HepG2 (cell line): Measurements from ENCODE around the gene C2. TPM values are rescaled to one million over a fixed set of nuclear protein-coding genes. Genes with fewer than 3 reads are reported as not detected.

Source experiments
- AKAP8 ChIP-seq: sonication (generic); formaldehyde crosslinking; IDR thresholded peaks from 2 replicates; pipeline ENCODE4 v1.5.1; 2020; ENCODE audit warnings: mild to moderate bottlenecking, missing genetic modification reagents
- ARHGAP35 ChIP-seq: sonication (generic); formaldehyde crosslinking; IDR thresholded peaks from 2 replicates; pipeline ENCODE4 v1.9.0; 2022; ENCODE audit warnings: mild to moderate bottlenecking, inconsistent platforms, moderate library complexity, missing genetic modification reagents, borderline replicate concordance
- ARID4A ChIP-seq: sonication (generic); formaldehyde crosslinking; IDR thresholded peaks from 2 replicates; pipeline ENCODE4 v1.5.0; 2020; ENCODE audit warnings: mild to moderate bottlenecking, missing genetic modification reagents, borderline replicate concordance
- ATF7-NPFF ChIP-seq: sonication (generic); formaldehyde crosslinking; IDR thresholded peaks from 2 replicates; pipeline ENCODE4 v1.8.1; 2023; ENCODE audit warnings: mild to moderate bottlenecking, low read depth, missing genetic modification reagents, moderate library complexity
- BCL3 ChIP-seq: sonication (generic); formaldehyde crosslinking; IDR thresholded peaks from 2 replicates; pipeline ENCODE4 v1.5.1; 2020; ENCODE audit warnings: mild to moderate bottlenecking, missing genetic modification reagents, moderate library complexity
- ERF ChIP-seq: IDR thresholded peaks from 2 replicates; pipeline ENCODE4 v1.6.1; 2018; ENCODE audit warnings: missing biosample characterization, missing genetic modification reagents
- FOXM1 ChIP-seq: sonication (generic); formaldehyde crosslinking; IDR thresholded peaks from 2 replicates; pipeline ENCODE4 v1.5.0; 2020; ENCODE audit warnings: missing genetic modification reagents
- MAFK ChIP-seq, 2 experiments: IDR thresholded peaks in 1 of 2; conservative IDR thresholded peaks in 1 of 2; 2 replicates each; pipeline ENCODE4 v1.6.1; 2011; ENCODE audit warnings: improper control_type of control experiment in 2 of 2, low read length in 2 of 2
- MNT ChIP-seq: fragments of 450-650 bp; IDR thresholded peaks from 2 replicates; pipeline ENCODE4 v1.6.1; 2016
- NFE2L1 ChIP-seq: sonication (generic); formaldehyde crosslinking; IDR thresholded peaks from 2 replicates; pipeline ENCODE4 v1.4.0; 2020; ENCODE audit warnings: missing genetic modification reagents, mild to moderate bottlenecking, borderline replicate concordance
- PRDM4 ChIP-seq: sonication (generic); formaldehyde crosslinking; IDR thresholded peaks from 2 replicates; pipeline ENCODE4 v1.9.0; 2021; ENCODE audit warnings: missing genetic modification reagents, borderline replicate concordance
- SMAD9 ChIP-seq: sonication (generic); formaldehyde crosslinking; IDR thresholded peaks from 2 replicates; pipeline ENCODE4 v1.5.1; 2020; ENCODE audit warnings: mild to moderate bottlenecking, missing genetic modification reagents
- SRY ChIP-seq: sonication (generic); formaldehyde crosslinking; IDR thresholded peaks from 2 replicates; pipeline ENCODE4 v1.8.0; 2022; ENCODE audit warnings: mild to moderate bottlenecking, missing genetic modification reagents
- ZFP37 ChIP-seq: sonication (generic); formaldehyde crosslinking; IDR thresholded peaks from 2 replicates; pipeline ENCODE4 v1.4.0; 2020; ENCODE audit warnings: missing genetic modification reagents, borderline replicate concordance
- ZFP82 ChIP-seq: sonication (generic); formaldehyde crosslinking; IDR thresholded peaks from 2 replicates; pipeline ENCODE4 v1.5.1; 2020; ENCODE audit warnings: mild to moderate bottlenecking, missing genetic modification reagents, borderline replicate concordance
- ZNF235 ChIP-seq: sonication (generic); formaldehyde crosslinking; IDR thresholded peaks from 2 replicates; pipeline ENCODE4 v1.8.1; 2023; ENCODE audit warnings: mild to moderate bottlenecking, missing genetic modification reagents, borderline replicate concordance
- ZNF530 ChIP-seq: sonication (generic); formaldehyde crosslinking; IDR thresholded peaks from 2 replicates; pipeline ENCODE4 v1.5.0; 2020; ENCODE audit warnings: low read depth, mild to moderate bottlenecking, missing genetic modification reagents
- ZNF737 ChIP-seq: sonication (generic); formaldehyde crosslinking; IDR thresholded peaks from 2 replicates; pipeline ENCODE4 v1.5.0; 2020; ENCODE audit warnings: missing genetic modification reagents, mild to moderate bottlenecking, borderline replicate concordance
- ZNF740 ChIP-seq: sonication (generic); formaldehyde crosslinking; IDR thresholded peaks from 2 replicates; pipeline ENCODE4 v1.4.0; 2020; ENCODE audit warnings: missing genetic modification reagents
- polyA plus RNA-seq, 8 experiments: library from polyadenylated mRNA; depleted of rRNA in 3 of 8; stranded (reverse) in 7 of 8; unstranded in 1 of 8; fragments of >200 nt; fragmentation: Illumina TruSeq in 4 of 8; extraction: Trizol in 4 of 8; gene quantifications; 2 replicates each; pipeline versions ENCODE4 v1.2.1 to v1.2.3, GENCODE V29; 2011 to 2016; ENCODE audit warnings: low read depth in 4 of 8, missing spikeins in 1 of 8, mixed read lengths in 1 of 8; ENCODE audit not compliant: insufficient read depth in 1 of 8
- total RNA-seq, 5 experiments: library from RNA; depleted of rRNA; stranded (reverse); fragments of >200 nt; fragmentation: Illumina TruSeq; extraction: Trizol; gene quantifications; 2 replicates each; pipeline ENCODE4 v1.2.3, GENCODE V29; 2016; ENCODE audit warnings: low read depth in 1 of 5

Gene C2
- total and polyA plus RNA-seq, 2 of the 13 experiments (the other 11 are each of a cell fraction or from before 2014, with no cell fraction given), result 165 to 307 TPM

GRCh38 chr6:31901953-31902643 lies 25.4 kb upstream of the C2 start, which contains the start of gene ZBTB12 (continued):
- TF ChIP-seq MNT (no peak), ZNF235 (CRISPR knock-in tag) (peak; percentile 27; the same call in 1 of the 2 replicates), ATF7-NPFF (peak; percentile 45; the same call in 1 of the 2 replicates), ZFP82 (no peak; the same call in 1 of the 2 replicates), NFE2L1 (CRISPR knock-in tag) (no peak), BCL3 (CRISPR knock-in tag) (no peak), SMAD9 (CRISPR knock-in tag) (no peak), ARID4A (CRISPR knock-in tag) (peak; percentile 68; the same call in 1 of the 2 replicates), ZNF740 (CRISPR knock-in tag) (peak; percentile 99), MAFK (conservative IDR thresholded peaks at IDR 0.05 in 1 of 2, IDR thresholded peaks at IDR 0.05 in 1 of 2; ENCODE audit: low read length in 2 of 2) (no peak), ERF (CRISPR knock-in tag) (no peak; the same call in 1 of the 2 replicates), ARHGAP35 (CRISPR knock-in tag) (no peak), PRDM4 (CRISPR knock-in tag) (no peak), SRY (CRISPR knock-in tag) (peak; percentile 81), ZNF737 (CRISPR knock-in tag) (no peak), AKAP8 (CRISPR knock-in tag) (peak; percentile 99), ZFP37 (CRISPR knock-in tag) (no peak), ZNF530 (CRISPR knock-in tag) (no peak), FOXM1 (CRISPR knock-in tag) (no peak)
